HG03571 (cell line): ENCODE data around the gene PIP5K1C.
"Not testable (repeated sequence)": the region's sequence is repeated elsewhere in the genome, so short reads cannot be mapped to it uniquely, and the experiment has no call there.

Experiments used
- ATAC-seq: cut with Tn5 transposase; IDR thresholded peaks from one replicate; pipeline ENCODE4 v1.9.1; 2021; ENCODE audit not compliant: unreplicated experiment

Gene PIP5K1C

DNA sequence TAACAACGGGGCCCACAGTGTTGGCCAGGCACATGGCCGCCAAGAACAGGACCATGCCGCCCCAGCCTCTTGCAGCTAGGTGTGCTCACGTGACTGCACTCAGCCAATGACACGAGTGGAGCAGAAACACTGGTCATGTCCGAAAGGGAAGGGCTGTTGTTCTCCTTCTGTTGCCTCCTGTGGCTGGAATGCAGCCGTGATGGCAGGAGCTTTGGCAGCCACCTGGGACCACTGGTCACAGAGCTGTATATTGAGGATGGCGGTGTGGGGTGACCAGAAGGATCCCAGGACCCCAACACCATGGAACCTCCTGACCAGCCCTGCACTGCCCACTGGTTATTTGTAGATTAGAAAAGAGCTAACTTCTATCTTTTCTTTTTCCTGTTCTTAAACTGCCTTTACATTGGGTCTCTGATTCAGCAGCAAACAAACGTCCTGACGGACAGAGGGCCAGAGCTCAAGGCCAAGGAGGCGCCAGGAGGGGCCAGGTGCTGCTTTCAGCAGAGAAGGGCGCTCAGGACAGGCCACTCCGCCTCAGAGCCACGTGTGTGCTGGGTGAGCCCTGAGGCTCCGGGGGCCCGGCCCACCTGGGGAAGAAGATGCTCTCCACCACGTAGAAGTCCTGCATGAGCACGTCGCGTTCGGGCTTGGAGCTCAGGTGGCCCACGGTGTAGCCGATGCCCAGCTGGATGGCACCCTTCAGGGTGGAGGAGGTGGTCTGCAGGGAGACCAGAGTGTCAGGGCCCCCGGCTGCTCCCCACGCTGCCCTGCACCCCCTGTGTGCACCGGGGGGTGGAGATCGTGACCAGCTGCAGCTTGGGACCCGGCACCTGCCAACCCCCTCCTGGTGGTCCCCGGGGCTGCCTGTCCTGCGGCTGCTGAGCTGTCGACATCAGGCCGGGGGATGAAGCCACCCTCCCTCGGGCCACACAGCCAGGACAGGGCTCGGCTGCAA lies 38.7 kb downstream of the PIP5K1C start:
- ATAC-seq: no peak

DNA sequence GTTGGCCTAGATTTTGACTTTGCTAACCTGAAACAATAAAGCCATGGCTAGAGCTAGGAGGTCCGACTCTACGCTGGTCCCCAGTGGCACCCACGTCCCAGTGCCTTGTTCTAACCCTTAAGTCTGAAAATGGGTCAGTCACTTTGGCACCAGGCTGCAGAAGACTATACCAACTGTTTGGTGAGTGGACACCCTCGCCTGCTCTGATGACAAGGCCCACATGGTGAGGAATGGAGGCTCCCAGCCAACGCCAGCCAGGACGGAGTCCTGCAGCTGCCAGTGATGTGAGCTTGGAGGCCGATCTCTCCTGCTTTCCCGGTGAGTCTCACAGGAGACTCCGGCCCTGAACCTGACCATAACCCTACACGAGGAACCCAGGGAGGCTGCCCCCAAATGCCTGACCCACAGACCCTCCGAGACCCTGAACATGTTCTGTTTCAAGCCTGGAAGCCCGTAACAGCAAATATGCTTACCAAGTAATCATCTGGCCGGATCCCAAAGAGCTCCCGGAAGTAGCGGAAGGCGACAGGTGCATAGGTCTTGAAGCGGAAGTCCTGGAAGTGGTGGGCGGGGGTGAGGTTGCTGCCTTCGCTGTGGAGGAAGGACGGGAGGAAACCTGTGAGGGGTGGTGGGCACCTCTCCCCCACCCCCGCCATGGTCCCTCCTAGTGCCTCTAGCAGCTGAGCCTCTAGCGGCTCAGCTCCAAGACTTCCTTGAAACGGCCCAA lies 39.6 kb downstream of the PIP5K1C start:
- no peak for ATAC-seq

DNA sequence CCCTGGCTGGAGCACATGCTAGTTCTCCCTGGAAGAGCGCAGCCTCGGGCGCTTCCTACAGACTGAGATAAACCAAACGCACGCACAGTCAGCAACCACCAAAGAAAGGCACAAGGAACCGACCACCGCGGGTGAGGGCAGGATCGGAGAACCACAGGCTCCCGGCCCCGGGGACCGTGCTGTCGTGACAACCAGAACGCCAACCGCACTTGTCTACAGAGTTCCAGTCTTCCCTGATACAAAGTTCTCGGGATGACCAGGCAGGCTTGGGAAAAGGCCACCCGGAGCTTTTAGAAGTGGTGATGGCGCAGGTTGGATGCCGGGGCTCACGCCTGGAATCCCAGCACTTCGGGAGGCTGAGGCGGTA lies 40.5 kb downstream of the PIP5K1C start:
- no peak for ATAC-seq

DNA sequence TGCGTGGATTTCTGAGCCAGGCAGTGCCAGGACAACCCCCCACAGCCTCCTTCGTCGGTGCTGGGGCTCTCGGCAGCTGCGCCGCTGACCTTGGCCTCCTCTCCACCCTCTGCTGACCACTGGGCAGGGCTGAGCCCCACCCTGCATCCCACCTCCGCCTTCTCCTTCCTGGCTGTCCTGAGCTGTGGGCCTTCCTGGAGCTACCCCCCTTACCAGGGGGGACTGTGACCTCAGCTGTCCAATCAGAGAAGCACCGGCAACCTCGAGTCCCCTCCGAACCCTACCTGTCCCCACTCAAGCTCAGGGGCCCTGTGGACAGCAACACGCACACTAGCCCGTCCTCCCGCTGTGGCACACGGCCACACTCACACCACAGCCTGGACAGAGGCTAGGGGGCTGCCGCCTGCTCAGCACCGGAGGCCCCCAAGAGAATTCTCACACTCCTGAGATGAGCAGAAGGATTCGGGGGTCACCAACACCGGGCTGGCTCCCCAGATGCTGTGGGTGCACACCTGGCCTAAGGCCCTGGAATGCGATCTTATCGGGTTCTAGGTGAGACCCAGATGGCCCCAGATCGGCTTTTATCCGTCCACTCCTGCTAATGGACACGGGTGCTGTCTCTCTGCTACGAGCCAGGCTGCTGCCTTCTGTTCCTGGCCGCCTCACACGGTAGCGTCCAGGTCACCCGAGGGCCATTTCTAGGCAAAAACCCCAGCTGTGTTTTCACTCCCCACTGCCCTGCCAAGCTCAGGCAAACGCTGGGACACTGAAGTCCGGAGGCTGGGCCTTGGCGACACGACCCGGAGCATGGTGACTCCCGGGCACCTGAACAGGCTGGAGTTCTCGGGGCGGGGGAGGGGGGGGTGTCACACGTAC lies 41.2 kb downstream of the PIP5K1C start:
- no peak for ATAC-seq

DNA sequence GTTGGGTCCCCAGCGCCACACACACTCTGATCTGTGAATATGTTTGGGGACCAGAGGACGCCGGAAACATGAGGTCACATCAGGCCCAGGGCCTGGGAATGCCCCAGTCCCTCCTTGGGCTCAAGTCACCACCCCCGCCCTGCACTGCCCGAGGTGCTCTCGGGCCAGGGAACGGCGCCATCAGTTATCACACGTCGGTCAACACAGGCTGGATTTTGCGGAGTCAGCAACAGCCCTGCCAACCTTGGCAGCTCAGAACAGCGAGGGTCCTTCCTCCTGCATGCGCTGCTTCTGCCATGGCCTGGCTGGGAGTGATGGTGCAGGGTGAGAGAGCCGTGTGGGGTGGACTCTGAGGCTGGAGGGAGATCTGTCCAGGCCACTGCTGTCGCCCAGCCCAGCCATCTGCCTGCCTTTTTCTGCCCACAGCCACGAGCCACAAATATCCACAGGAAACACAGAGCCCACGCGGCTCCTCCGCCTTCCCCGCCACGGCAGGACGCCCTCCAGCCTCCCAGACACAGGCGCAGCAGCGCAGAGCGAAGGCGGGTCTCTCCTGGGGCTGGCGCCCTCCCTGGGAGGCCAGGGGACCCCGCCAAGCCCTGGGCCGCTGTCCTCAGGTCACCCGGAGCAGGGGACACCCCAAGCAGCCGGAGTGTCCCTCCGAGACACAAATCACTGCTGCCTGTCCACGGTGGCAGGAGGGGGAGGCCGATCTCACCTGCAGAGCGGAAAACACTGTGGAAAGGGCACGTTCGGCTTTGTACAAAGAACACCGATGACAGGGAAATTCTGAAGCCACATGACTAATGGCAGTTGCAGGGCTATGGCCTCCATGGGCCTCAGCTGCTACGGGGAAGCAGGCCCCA lies 42.0 kb downstream of the PIP5K1C start:
- no peak for ATAC-seq

DNA sequence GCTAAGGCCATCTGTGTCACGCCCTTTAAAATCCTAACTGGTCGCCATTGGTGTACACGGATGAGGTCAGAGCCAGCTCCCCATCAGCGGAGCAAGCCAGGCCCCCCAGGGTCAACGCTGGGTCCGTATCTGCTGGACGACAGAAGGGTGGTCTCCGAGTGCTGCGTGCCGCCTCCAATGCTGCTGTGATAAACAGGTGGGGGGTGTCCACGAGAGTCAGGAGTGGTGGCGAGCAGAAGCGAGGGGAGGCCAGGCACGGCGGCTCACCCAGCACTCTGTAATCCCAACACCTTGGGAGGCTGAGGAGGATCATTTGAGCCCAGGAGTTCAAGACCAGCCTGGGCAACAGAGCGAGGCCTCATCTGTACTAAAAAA lies 42.9 kb downstream of the PIP5K1C start:
- no peak for ATAC-seq

DNA sequence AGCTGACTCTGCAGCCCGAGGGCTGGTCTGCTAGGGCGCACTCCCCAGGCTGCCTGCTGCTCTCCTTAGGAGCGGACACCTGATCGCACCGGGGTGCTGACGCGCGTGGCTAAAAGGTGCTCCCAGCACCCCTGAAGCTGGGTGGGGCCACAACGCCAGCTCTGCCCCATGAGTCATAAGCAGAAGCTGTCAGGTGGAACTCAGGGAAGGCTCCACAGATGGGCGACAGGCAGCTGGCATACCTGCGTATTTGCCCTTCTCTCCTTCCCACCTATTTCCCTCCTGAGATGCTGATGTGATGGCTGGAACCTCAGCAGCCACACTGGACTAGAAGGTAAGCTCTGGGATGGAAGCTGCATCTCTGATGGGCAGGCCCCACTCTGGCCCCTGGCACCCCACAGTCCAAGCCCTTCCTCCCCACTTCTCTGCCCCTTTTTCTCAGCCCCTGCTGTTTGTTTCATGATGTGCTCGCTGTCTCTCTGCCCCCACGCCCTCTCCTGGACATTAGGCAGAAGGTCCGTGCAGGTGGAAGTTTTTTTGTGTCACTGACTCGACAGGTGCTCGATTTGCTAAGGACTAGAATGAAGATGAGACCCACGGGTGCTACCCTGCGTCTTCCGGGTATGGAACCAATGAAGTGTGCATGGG lies 43.4 kb downstream of the PIP5K1C start:
- ATAC-seq: no peak

DNA sequence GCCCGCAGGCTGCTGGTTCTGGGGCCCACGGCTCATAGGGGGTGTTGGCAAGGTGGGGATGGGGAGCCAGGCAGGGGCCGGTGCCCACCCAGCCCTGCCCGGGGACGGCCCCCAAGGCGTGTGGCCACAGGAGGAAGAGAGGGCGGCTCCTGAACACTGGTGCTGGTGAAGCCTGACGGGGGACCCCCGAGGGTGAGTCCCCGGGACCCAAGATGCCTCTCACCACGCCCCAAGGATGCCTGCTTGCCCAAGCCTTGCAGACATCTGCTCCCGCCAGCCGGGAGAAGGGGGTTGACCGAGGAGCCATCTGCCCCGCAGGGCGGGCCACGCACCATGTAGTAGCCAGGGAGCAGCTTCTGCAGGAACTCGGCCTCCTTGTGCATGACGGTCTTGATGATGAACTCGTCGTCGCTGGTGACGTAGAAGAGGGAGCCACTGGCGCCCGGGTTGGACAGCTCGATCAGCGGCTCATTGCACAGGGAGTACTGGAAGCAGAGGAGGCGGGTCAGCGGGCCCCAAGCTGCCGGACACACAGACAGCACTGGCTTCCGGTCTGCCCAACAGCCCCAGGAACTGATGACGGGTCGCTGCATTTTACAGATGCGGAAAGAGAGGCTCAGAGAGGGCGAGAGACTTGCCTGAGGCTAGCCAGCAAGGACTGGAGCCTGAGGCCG lies 44.1 kb downstream of the PIP5K1C start:
- no peak for ATAC-seq

DNA sequence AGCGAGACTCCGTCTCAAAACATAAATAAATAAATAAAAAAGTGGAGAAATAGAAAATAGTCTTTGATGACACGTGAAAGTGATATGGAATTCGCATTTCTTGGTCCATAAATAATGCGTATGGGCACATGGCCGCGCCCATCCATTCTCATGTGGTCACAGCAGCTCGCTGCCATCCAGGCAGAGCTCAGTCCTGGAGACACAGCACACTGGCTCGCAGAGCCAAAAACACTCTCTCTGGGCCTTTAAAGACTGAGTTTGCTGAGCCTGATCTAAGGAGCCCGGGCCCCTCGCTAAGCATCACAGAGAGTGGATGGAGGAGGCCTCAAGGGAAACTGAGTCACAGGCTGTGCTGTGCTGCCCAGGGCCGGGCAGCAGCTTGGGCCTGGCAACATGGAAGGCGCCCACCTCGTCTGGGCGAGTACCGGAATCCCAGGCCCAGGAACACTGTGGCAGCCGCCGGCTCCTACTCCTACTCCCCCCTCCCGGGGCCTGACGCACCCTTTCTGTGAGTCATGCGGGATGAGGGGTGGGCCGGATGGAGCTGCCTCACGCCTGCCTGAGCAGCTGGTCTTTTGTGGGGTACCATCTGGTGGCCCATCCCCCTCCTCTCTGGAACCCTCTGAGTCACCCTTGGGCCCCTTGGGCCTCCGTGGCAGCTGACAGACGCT lies 44.7 kb downstream of the PIP5K1C start:
- ATAC-seq: no peak

DNA sequence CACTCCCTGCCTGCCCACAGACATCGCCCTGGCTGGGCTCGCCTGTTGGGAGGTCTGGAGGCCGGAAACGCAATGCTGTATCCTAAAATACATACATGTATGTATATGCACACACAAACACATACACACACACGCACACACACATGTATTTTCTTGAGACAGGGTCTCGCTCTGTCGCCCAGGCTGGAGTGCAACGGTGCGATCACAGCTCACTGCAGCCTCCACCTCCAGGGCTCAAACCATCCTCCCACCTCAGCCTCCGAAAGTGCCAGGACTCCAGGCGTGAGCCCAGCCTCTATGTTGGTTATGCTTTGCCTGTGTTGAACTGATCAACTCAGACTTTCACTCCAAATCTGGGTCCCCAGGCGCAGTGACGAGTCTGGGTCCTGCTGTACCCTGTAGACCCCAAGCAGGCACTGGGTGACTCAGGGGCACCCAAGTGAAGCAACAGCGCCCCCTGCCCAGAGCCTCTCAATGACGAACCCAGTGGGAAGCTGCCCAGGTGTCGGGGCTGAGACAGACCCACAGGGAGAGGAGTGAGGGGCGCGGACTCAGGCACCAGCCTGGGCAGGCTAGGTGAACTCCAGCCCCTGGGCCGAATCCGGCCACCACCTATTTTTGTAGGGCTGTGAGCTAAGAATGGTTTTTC lies 46.3 kb downstream of the PIP5K1C start:
- ATAC-seq: no peak

DNA sequence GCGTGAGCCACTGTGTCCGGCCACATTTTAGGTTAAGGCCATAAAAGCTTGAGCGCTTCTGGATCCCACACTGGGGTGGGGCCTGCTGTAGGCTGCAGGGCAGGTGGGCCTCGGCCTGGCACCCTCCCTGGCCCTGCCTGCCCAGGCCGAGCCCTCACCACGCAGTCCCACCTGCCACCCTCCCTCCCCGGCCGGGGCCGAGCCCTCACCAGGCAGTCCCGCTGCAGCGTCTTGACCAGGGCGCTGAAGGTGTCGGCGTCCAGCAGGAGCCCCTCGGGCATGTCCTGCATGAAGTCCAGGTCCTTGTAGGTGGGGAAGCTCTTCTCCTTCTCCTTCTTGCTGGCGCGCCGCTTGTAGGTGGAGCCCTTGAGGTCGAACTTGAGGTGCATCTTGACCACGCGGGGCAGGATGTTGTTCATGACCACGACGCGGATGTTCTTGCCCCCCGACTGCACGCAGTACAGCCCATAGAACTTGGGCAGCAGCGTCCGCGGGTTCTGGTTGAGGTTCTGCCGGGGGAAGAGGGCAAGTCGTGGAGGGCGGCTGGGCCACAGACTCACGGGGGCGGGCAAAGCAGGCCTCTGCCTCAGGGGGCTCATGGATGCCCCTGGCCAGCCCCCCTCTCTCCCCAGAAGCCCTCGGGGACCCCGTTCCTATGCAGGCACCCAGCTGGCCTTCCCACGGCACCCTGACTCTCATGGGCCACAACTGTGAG lies 47.0 kb downstream of the PIP5K1C start:
- ATAC-seq: no peak

DNA sequence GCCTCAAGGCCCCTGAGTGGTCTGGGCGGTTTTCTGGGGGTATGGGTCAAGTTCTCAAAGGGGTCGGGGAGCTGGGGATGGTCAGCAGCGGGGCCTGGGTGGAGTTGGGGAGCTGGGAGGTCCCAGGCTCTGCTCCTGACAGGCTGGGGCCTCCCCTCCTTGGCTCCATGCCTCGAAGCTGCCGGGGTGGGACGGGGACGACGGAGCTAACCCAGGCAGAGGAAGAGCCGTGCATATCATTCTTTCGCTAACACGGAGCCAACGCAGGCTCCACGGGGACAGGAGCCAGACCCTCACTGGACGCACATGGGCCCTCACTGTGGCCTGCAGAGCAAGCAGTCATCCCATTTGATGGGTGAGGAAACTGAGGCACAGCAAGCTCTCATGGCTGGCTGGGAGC lies 47.8 kb downstream of the PIP5K1C start:
- ATAC-seq: no peak

DNA sequence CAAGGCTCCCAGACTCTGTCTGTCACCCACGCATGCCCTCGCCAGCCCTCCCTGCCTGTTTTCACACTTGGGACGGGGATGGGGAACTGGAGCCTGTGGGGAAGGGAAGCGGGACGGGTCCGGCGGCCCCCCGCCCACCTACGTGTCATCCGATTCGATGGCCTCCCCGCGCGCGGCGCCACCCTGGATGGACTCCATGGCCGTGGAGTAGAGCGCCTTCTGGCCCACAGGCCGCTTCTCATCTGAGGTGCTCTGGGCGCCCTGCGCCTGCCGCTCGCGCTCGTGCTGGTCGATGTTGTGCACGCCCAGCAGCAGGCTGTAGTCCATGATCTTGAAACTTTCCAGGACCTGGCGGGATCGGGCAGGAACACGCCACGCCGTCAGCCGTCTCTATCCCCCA lies 48.6 kb downstream of the PIP5K1C start:
- no peak for ATAC-seq

DNA sequence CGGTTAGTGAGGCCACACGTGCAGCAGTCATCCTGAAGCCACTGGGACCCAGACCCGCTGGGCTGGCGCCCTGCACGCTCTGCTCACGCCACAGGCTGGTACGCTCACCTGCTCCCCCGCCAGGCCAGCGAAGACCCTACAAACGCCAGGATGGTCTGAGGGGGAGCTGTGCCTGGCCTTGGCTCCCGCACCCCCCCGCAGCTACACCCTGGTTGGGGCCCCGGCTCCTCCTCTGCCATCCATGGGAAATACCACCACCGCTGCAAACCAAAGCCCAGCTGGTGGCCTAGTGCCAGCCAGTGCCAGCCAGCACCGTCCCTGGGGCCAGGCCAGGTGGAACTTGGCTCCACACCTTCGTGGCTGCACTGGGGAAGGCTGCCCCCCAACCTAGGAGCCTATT lies 50.4 kb downstream of the PIP5K1C start:
- no peak for ATAC-seq

DNA sequence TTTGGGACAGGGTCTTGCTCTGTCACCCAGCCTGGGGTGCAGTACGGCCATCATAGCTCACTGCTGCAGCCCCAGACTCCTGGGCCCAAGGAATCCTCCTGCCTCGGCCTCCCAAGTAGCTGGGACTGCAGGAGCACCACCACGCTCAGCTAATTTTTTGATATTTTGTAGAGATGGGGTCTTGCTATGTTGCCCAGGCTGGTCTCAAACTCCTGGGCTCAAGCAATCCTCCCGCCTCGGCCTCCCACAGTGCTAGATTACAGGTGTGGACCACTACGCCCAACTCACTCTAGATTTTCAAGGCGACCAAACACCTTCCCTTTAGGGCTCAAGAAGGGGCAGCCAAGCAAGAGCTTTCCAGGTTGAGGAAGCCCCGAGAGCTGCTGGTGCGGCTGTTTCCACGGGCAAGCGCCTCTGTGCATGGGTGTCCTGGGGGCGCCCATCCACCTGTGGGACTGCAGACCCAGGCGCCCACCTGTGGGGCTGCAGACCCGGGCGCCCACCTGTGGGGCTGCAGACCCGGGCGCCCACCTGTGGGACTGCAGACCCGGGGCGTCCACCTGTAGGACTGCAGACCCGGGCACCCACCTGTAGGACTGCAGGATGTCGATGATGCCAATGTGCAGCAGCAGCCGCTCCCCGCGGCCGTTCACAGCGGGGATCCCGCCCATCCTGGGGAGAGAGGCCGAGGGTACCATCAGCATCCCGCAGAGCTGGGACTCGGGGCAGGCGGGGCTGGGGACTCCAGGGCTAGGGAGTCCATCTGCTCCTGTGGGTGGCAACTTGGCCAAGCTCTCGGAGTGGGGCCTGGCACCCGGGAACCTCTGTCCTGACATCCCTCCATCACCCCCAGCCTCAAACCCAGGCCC lies 52.0 kb downstream of the PIP5K1C start:
- no peak for ATAC-seq

DNA sequence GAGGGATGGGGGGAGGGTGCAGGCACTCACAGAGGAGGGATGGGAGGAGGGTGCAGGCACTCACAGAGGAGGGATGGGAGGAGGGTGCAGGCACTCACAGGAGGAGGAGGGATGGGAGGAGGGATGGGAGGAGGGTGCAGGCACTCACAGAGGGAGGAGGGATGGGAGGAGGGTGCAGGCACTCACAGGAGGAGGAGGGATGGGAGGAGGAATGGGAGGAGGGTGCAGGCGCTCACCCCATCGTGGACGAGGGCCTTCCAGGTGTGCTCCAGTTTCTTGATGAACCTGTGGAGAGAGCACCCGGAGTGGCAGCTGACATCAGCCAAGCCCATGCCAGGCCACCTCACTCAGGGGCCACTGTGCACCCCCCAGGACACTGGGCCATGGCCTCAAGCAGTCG lies 53.2 kb downstream of the PIP5K1C start:
- not testable (repeated sequence) for ATAC-seq
